H9 (cell line): ENCODE data around the gene TMED8. TPM values are rescaled to one million over a fixed set of nuclear protein-coding genes. Genes with fewer than 3 reads are reported as not detected.
"Not testable (repeated sequence)": the region's sequence is repeated elsewhere in the genome, so short reads cannot be mapped to it uniquely, and the experiment has no call there.

ENCODE experiments used
- DNase-seq: peaks from one replicate; pipeline ENCODE4 v3.0.0-alpha.2; 2017
- H2AFZ ChIP-seq: one replicate; pipeline ENCODE4 v1.6.1; 2013; ENCODE audit warnings: mild to moderate bottlenecking, low read length, control low read depth, moderate library complexity
- H2AK5ac ChIP-seq: 2 replicates; pipeline ENCODE4 v1.6.1; 2013; ENCODE audit warnings: low read length, control low read depth, mixed read lengths; ENCODE audit not compliant: insufficient read length
- H2BK120ac ChIP-seq: one replicate; pipeline ENCODE4 v1.6.1; 2013; ENCODE audit warnings: low read depth, mild to moderate bottlenecking, low read length, control low read depth, inconsistent platforms; ENCODE audit not compliant: poor library complexity, severe bottlenecking
- H2BK12ac ChIP-seq: 2 replicates; pipeline ENCODE4 v1.6.1; 2013; ENCODE audit warnings: low read length, control low read depth, mixed read lengths, low read depth; ENCODE audit not compliant: insufficient read length
- H2BK15ac ChIP-seq: 2 replicates; pipeline ENCODE4 v1.6.1; 2013; ENCODE audit warnings: low read depth, low read length, control low read depth
- H2BK20ac ChIP-seq: one replicate; pipeline ENCODE4 v1.6.1; 2013; ENCODE audit warnings: low read depth, mild to moderate bottlenecking, low read length, control low read depth, inconsistent platforms; ENCODE audit not compliant: poor library complexity, severe bottlenecking
- H2BK5ac ChIP-seq: 2 replicates; pipeline ENCODE4 v1.6.1; 2013; ENCODE audit warnings: low read length, control low read depth, mixed read lengths; ENCODE audit not compliant: insufficient read length
- H3K14ac ChIP-seq: 2 replicates; pipeline ENCODE4 v1.6.1; 2013; ENCODE audit warnings: low read length, control low read depth; ENCODE audit not compliant: insufficient read depth
- H3K18ac ChIP-seq: 2 replicates; pipeline ENCODE4 v1.6.1; 2013; ENCODE audit warnings: low read depth, mild to moderate bottlenecking, mixed read lengths, low read length, control low read depth; ENCODE audit not compliant: insufficient read length
- H3K23ac ChIP-seq: 2 replicates; pipeline ENCODE4 v1.6.1; 2013; ENCODE audit warnings: low read length, control low read depth, mixed read lengths, low read depth; ENCODE audit not compliant: insufficient read length
- H3K23me2 ChIP-seq: 2 replicates; pipeline ENCODE4 v1.6.1; 2013; ENCODE audit warnings: low read depth, mild to moderate bottlenecking, mixed read lengths, low read length, control low read depth; ENCODE audit not compliant: insufficient read length, poor library complexity, severe bottlenecking
- H3K27ac ChIP-seq: 2 replicates; pipeline ENCODE4 v1.5.1; 2013; ENCODE audit warnings: low read length, control low read depth, mixed read lengths, low read depth; ENCODE audit not compliant: insufficient read length
- H3K27me3 ChIP-seq: 2 replicates; pipeline ENCODE4 v1.6.1; 2013; ENCODE audit warnings: low read length, control low read depth, inconsistent platforms; ENCODE audit not compliant: insufficient read depth
- H3K4ac ChIP-seq: 2 replicates; pipeline ENCODE4 v1.6.1; 2013; ENCODE audit warnings: low read depth, mild to moderate bottlenecking, control low read depth, inconsistent platforms, low read length, moderate library complexity
- H3K4me1 ChIP-seq: 2 replicates; pipeline ENCODE4 v1.6.1; 2013; ENCODE audit warnings: low read length, control low read depth, inconsistent platforms; ENCODE audit not compliant: insufficient read depth
- H3K4me2 ChIP-seq: 2 replicates; pipeline ENCODE4 v1.6.1; 2013; ENCODE audit warnings: low read length, control low read depth, mixed read lengths; ENCODE audit not compliant: insufficient read length, insufficient read depth
- H3K56ac ChIP-seq: 2 replicates; pipeline ENCODE4 v1.6.1; 2013; ENCODE audit warnings: low read depth, mild to moderate bottlenecking, mixed read lengths, low read length, control low read depth; ENCODE audit not compliant: insufficient read length
- H3K79me1 ChIP-seq: 2 replicates; pipeline ENCODE4 v1.6.1; 2013; ENCODE audit warnings: low read depth, mild to moderate bottlenecking, moderate library complexity, low read length, control low read depth, inconsistent platforms; ENCODE audit not compliant: insufficient read depth, poor library complexity, severe bottlenecking
- H3K79me2 ChIP-seq: 2 replicates; pipeline ENCODE4 v1.6.1; 2013; ENCODE audit warnings: low read length, control low read depth, inconsistent platforms; ENCODE audit not compliant: insufficient read depth
- H3K9ac ChIP-seq: 2 replicates; pipeline ENCODE4 v1.6.1; 2013; ENCODE audit warnings: low read length, control low read depth, mixed read lengths; ENCODE audit not compliant: insufficient read length; ENCODE audit errors: extremely low read depth
- H3K9me3 ChIP-seq: one replicate; pipeline ENCODE4 v1.6.1; 2013; ENCODE audit warnings: low read depth, low read length, inconsistent platforms; ENCODE audit not compliant: control insufficient read depth
- H3T11ph ChIP-seq: one replicate; pipeline ENCODE4 v1.6.1; 2013; ENCODE audit warnings: mild to moderate bottlenecking, low read length, control low read depth, inconsistent platforms
- H4K20me1 ChIP-seq: one replicate; pipeline ENCODE4 v1.6.1; 2013; ENCODE audit not compliant: control insufficient read depth, insufficient read length, insufficient read depth
- H4K5ac ChIP-seq: 2 replicates; pipeline ENCODE4 v1.6.1; 2013; ENCODE audit warnings: low read depth, mild to moderate bottlenecking, mixed read lengths, low read length, control low read depth; ENCODE audit not compliant: insufficient read length
- H4K8ac ChIP-seq: replicated peaks from 2 replicates; pipeline ENCODE4 v1.6.1; 2013; ENCODE audit warnings: low read length, control low read depth, mixed read lengths, low read depth; ENCODE audit not compliant: insufficient read length
- H4K91ac ChIP-seq: 2 replicates; pipeline ENCODE4 v1.6.1; 2013; ENCODE audit warnings: low read depth, mild to moderate bottlenecking, moderate library complexity, mixed read lengths, low read length, control low read depth; ENCODE audit not compliant: insufficient read length
- H3K27ac Mint-ChIP-seq, 3 experiments: 2 replicates in 2 of 3; 3 replicates in 1 of 3; pipeline ENCODE4 v1.8.0; 2020 to 2021; ENCODE audit warnings: mixed read lengths in 3 of 3, mild to moderate bottlenecking in 1 of 3, moderate library complexity in 1 of 3
- H3K27me3 Mint-ChIP-seq: 2 replicates; pipeline ENCODE4 v1.8.0; 2021; ENCODE audit warnings: low read depth, mild to moderate bottlenecking, moderate library complexity, mixed read lengths
- H3K36me3 Mint-ChIP-seq, 3 experiments: 2 replicates in 2 of 3; 3 replicates in 1 of 3; pipeline ENCODE4 v1.8.0; 2020 to 2021; ENCODE audit warnings: low read depth in 3 of 3, mixed read lengths in 3 of 3; ENCODE audit not compliant: insufficient read depth in 1 of 3
- H3K4me1 Mint-ChIP-seq, 2 experiments: 2 replicates each; pipeline ENCODE4 v1.8.0; 2020; ENCODE audit warnings: mixed read lengths in 2 of 2
- H3K4me3 Mint-ChIP-seq, 2 experiments: 2 replicates in 1 of 2; 3 replicates in 1 of 2; pipeline ENCODE4 v1.8.0; 2020 to 2021; ENCODE audit warnings: mild to moderate bottlenecking in 2 of 2, mixed read lengths in 2 of 2, moderate library complexity in 1 of 2
- H3K9me3 Mint-ChIP-seq, 2 experiments: 2 replicates in 1 of 2; 3 replicates in 1 of 2; pipeline ENCODE4 v1.8.0; 2020; ENCODE audit warnings: mild to moderate bottlenecking in 2 of 2, mixed read lengths in 2 of 2, moderate library complexity in 1 of 2
- CTCF ChIP-seq: fragments of 200-600 bp; sonication (generic); conservative IDR thresholded peaks from 3 replicates; pipeline ENCODE4 v1.8.0; 2021; ENCODE audit warnings: antibody characterized with exemption, mild to moderate bottlenecking
- WGBS: extraction: QIAGEN DNeasy Blood & Tissue Kit; methylation state at CpG from one replicate; pipeline ENCODE4 v1.1.7; 2013; ENCODE audit warnings: missing lambda C conversion rate, low lambda C conversion rate, mixed read lengths; ENCODE audit not compliant: insufficient read length; ENCODE audit errors: extremely low coverage; 5-methylcytosine and 5-hydroxymethylcytosine counted together
- total RNA-seq: library from RNA; stranded (reverse); gene quantifications from 2 replicates; pipeline ENCODE4 v1.2.1, GENCODE V29; 2021

Gene TMED8
- total RNA-seq, 1 experiment from 2014 or later, result 9.5 TPM

- no peaks in the 10 kb centered on the region for H3K27me3 Mint-ChIP-seq
Observed at GRCh38 chr14:77416836-77417235, 39.9 kb upstream of the TMED8 start.

GRCh38 chr14:77416098-77416497 is 39.2 kb upstream of the TMED8 start:
- not testable (repeated sequence) for H3K79me1 ChIP-seq, H3K14ac ChIP-seq, H3K9me3 ChIP-seq, H3K27me3 ChIP-seq, H3K4me2 ChIP-seq, H3K18ac ChIP-seq, H4K8ac ChIP-seq, H2BK120ac ChIP-seq, DNase-seq, H3K4me1 ChIP-seq, H3K27me3 Mint-ChIP-seq, H4K20me1 ChIP-seq, H4K5ac ChIP-seq, H3K56ac ChIP-seq, H2BK5ac ChIP-seq, H3K4me1 Mint-ChIP-seq, H3K79me2 ChIP-seq, H2AK5ac ChIP-seq, H2BK12ac ChIP-seq, H3K27ac Mint-ChIP-seq, H3K27ac ChIP-seq, H2BK20ac ChIP-seq, H2AFZ ChIP-seq, H3K23ac ChIP-seq, H3T11ph ChIP-seq, H4K91ac ChIP-seq, H2BK15ac ChIP-seq, H3K4me3 Mint-ChIP-seq, H3K9ac ChIP-seq, H3K23me2 ChIP-seq, H3K4ac ChIP-seq
- WGBS, result no CpG with 5 or more reads among the region's 3 CpGs
- H3K9me3 Mint-ChIP-seq, result peaks cover 22 to 25% of the 10 kb centered on the region in 2 experiments
- peaks cover 9 to 27% (median 20%) of the 10 kb centered on the region in 3 experiments for H3K36me3 Mint-ChIP-seq

More at GRCh38 chr14:77416836-77417235, 39.9 kb upstream of the TMED8 start:
- no peak overlapping the region for H2BK120ac ChIP-seq
- no peak overlapping the region for H2BK5ac ChIP-seq
- no peak overlapping the region for H2AFZ ChIP-seq
- no peak overlapping the region for H3K4ac ChIP-seq
- H2BK20ac ChIP-seq, result no peak overlapping the region
- H3K9me3 ChIP-seq, result no peaks in the 10 kb centered on the region
- H3K4me1 Mint-ChIP-seq, result no peaks in the 10 kb centered on the region
- no peak overlapping the region for H2BK15ac ChIP-seq
- peaks cover 9 to 27% (median 20%) of the 10 kb centered on the region in 3 experiments for H3K36me3 Mint-ChIP-seq
- no peak overlapping the region for H3K27ac Mint-ChIP-seq
- H4K5ac ChIP-seq, result no peak overlapping the region
- H4K20me1 ChIP-seq, result no peaks in the 10 kb centered on the region
- no peak overlapping the region for H3K23ac ChIP-seq
- peaks cover 22 to 25% of the 10 kb centered on the region in 2 experiments for H3K9me3 Mint-ChIP-seq
- H4K8ac ChIP-seq, result no peak overlapping the region
- no peak overlapping the region for H3K4me3 Mint-ChIP-seq
- H3T11ph ChIP-seq, result no peak overlapping the region
- no peaks in the 10 kb centered on the region for H3K4me1 ChIP-seq
- H3K56ac ChIP-seq, result no peak overlapping the region
- no peak overlapping the region for H3K14ac ChIP-seq
- H3K9ac ChIP-seq, result no peak overlapping the region
- H4K91ac ChIP-seq, result no peak overlapping the region
- H3K79me1 ChIP-seq, result no peaks in the 10 kb centered on the region
- H3K4me2 ChIP-seq, result no peak overlapping the region
- no peak overlapping the region for H2BK12ac ChIP-seq
- H3K79me2 ChIP-seq, result no peaks in the 10 kb centered on the region
- no peak for DNase-seq
- H3K27ac ChIP-seq, result no peak overlapping the region
- H3K18ac ChIP-seq, result no peak overlapping the region
- H3K23me2 ChIP-seq, result no peaks in the 10 kb centered on the region
- H3K27me3 ChIP-seq, result no peaks in the 10 kb centered on the region
- no peak overlapping the region for H2AK5ac ChIP-seq
- TF ChIP-seq CTCF, result no peak
- WGBS, result no CpG with 5 or more reads among the region's 8 CpGs
